Measurements from ENCODE around the gene PHACTR3.
"Not testable (repeated sequence)": the region's sequence is repeated elsewhere in the genome, so short reads cannot be mapped to it uniquely, and the experiment has no call there.

PHACTR3 gene

GRCh38 chr20:59591061-59591460 is 13.3 kb upstream of the PHACTR3 start:
- DNase-seq, result no peak

DNA sequence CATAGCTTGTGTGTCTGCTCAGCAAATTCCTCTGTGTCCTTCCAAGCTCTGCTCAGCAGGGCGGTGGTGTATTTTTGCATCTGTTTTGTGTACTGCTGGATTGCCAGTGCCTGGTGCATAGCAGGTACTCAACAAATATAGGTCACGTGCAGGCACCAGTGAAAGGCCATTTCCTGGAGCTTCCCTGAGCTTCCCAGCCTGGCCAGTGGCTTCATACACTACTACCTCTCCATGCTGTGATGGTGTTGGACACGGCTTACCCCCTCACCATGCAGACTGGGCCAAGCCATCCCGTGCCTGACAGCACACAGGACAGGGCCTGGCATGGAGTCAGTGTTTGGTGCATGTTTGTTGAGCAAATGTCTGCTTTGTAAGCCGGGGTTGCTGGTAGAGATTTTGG is 7.7 kb upstream of the PHACTR3 start:
- no peak for DNase-seq

DNA sequence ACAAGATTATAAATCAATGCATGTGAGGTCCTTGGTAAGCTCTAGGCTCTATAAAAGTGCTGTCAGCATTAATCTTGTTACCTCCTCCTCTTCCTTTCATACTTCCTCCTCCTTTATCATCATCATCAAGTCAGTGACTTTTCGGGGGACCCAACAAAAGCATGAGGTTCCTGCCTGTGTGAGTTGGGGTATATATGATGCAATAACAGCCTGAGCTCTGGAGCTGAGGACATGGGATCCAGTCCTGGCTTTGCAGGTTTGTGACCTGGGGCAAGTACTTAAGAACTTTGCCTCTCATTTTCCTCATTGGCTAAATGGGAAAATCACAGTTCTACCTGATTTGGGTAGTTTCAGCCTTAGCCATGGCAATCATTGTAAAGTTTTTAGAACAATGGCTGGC is 7.1 kb upstream of the PHACTR3 start:
- no peak for DNase-seq

- DNase-seq, result no peak
Measured at GRCh38 chr20:59598625-59599310, 5.6 kb upstream of the PHACTR3 start.

DNA sequence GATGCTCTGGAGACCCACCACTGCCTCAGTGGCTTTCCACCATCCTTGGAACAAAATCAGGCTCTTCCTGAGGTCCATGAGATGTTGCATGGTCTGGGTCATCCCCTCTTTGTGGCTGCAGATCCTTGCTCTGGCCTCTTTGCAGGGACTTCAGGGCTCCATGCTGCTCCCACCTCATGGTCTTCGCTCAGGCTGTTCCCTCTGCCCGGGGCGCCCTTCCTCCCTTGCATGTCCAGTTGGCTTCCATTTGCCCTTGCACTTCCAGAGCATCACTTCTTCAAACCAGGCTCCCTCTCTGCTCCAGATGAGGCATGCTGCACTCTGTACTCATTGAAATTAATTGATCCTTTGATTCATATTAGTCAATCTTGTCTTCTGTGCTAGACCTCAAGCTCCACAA is 4.4 kb upstream of the PHACTR3 start:
- DNase-seq, result no peak

DNA sequence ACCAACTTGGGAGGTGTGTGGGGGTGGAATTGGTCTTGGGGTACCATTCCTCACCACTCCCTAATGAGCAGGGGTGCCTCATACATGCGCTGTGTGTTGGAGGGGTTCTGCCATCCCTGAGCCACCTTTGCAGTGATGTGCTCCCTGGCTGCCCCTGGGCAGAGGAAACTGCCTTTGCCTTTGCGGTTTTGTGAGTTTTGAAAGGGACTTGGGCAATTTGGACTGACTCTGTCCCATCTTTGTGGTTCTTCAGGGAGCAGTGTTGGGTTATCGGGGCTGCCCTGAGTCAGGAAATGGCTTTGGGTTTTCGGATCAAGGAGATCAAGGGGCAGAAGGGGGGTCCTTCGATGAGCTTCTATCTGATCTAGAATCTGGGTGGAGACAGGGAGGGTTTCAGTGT is 3.9 kb upstream of the PHACTR3 start:
- no peak for DNase-seq

GRCh38 chr20:59602546-59603080 is 1.7 kb upstream of the PHACTR3 start:
- DNase-seq, result no peak

GRCh38 chr20:59603176-59603575 is 1.2 kb upstream of the PHACTR3 start:
- no peak for DNase-seq

DNA sequence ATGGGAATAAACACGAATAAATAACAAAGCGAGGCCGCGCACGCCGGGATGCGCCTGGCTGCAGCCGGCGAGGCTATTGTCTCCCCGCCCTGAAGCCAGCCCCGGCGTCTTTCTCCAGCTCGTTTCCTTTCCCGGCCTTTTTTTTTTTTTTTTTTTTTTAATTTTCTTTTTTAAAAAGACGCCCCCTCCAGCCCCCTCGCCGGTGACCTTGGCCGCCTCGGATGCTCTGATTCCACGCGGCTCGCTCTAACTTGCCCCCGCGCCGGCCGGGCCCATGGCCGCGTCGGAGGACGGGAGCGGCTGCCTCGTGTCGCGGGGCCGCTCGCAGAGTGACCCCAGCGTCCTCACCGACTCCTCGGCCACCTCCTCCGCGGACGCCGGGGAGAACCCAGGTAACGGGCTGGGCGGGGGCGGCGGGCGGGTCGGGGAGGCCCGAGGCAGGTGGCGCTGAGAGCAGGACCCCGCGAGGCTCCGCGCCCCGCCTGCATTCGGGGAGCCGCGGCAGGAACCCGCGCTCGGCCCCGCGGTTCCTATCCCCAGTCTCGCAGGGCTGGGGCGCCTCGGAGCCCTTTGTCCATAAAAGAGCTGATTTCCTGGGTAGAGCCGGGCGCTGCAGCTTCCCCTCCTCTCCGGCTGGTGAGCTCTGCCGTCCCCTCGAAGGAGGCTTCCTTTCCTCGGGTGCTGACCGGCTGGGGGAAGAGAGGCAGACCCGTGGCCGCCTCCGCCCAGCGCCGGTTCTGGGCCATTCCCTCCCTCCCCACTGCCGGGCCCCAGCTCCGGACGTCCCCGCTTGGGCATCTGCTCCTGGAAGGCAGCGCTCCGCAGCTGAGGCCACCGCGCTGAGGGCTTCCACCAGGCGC is 631 bp downstream of the PHACTR3 start:
- no peak for DNase-seq

DNA sequence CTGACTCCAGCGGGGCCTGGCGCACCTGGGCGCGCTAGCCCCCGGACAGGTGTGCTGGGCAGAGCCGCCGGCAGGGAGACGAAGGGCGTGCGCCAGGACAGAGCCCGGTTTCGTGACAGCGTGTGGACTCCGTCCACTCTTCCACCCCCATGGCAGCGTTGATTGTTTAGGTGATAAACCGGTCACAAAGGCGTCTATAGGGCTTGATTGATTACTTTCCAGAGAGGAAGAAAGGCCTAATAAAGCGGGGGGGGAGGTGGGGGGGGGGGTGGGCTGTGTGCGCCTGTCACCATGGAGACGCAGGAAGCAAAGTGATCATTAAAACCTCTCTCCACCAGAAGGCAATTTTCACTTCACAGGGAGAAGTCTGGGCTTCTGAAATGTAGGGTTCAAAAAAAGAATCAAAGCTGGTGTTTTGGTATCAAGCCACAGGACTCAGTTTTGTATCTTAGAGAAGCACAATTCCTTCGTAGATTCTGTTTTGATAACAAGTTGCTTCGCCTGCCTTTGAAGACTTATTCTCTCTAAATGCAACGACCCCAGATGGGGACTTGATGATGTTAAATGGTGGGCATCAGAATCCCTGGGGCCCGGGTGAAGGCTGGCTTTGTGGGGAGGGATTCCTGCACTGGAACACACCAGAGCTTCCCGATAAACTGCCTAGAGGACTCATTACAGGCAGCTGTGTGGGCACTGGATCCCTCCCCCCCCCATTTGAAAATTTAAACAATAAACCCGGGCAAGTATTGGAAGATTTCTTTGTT is 1.4 kb downstream of the PHACTR3 start:
- DNase-seq, result no peak

DNA sequence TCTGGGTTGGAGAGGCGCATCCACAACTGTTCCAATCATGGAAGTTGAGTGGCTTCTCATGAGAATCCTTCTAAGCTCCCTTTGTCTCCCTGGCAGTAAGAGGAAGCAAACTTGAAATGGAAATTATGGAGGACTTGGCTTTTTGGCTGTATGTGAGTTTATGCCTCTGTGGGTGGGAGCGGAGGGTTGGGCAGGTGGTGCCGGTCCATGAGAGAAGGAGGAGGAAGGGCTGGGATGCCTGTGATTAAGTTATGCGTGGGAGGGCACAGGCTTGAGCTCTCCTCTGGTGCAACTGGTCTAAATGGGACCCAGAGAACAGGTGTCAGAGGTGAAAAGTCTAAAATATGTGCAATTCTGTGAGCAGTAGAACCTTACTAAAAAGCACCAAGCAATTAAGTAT is 2.2 kb downstream of the PHACTR3 start:
- no peak for DNase-seq

DNA sequence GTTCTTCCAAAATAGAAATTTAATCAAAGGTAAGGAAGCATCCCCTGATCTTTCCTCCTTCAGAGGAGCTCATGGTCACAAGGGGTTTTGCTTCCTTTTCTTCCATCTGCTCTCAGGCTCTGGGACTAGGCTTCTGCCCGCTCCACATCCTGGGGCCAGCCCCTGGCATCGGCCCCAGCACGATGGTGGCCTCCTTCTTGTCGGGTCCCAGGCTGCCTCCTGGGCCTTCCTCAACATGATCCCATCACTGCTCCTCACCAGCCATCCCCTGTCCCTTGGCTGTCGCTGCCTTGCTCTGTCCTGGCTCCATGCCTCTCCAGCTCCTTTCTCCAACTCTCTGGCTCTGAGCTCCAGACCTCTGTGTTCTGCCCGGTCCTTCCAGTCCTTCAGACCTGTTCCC is 4.1 kb downstream of the PHACTR3 start:
- no peak for DNase-seq

DNA sequence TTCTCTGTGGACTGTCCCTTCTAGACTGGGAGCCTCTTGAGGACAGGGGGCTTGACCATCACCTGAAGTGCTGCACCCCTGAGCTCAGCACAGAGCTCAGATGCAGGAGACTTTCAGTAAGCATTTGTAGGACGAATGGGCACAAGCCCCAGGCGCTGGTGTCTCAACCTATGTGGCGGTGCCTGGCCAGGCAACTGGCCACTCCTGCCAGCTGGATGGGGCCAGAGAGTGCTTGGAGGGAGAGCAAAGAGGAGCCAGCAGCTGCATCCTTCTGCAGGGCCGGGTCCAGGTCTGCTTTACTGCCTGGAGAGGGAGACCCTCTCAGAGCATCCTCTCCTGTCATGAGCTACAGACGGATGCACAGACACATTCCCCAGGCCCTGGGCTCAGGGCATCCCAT is 4.5 kb downstream of the PHACTR3 start:
- DNase-seq, result no peak

- no peak for DNase-seq
Measured at GRCh38 chr20:59611286-59611685, 6.9 kb downstream of the PHACTR3 start.

- DNase-seq, result no peak
Measured at GRCh38 chr20:59613861-59614260, 9.5 kb downstream of the PHACTR3 start.

DNA sequence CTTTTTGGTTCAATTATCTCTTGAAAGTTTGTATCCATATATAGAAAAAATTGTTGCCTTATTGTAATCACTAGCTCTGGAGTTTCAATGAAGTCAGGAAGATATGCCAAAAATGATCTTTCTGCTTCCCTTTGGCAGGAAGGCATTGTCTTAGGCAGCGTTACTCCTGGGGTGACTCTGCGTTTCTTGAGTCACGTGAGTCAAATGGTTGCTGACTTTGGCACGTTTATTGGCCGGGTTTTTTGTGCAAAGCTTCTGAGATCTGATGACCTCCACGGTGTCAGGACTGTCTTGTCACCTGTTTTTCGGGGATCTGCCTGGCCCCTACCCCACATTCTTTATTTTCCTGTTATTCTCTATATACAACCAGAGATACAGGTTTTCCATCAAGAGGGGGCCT is 10.4 kb downstream of the PHACTR3 start:
- DNase-seq, result no peak

- no peak for DNase-seq
Measured at GRCh38 chr20:59616306-59616705, 12.0 kb downstream of the PHACTR3 start.

DNA sequence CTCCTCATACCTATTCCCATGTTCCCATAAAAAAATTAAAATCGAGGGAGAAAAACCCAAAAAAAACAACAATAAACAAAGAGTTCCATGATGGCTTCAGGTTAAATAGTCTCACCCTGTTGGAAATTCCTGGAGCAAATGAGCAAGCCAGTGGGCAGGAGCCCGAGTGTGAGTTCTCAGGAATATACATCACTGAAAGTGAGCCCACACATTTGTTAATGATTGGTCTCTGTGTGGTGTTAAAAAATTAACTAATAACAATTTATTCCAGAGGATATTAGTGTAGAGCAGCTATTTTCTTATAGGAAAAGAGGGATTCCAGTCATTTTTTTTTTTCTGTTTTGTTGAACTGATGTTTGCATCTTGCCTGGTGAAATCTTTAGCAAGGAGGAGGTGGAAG is 12.9 kb downstream of the PHACTR3 start:
- no peak for DNase-seq

- no peak for DNase-seq
Measured at GRCh38 chr20:59618131-59618530, 13.8 kb downstream of the PHACTR3 start.

GRCh38 chr20:59618585-59618984 is 14.2 kb downstream of the PHACTR3 start:
- DNase-seq, result not testable (repeated sequence)

DNA sequence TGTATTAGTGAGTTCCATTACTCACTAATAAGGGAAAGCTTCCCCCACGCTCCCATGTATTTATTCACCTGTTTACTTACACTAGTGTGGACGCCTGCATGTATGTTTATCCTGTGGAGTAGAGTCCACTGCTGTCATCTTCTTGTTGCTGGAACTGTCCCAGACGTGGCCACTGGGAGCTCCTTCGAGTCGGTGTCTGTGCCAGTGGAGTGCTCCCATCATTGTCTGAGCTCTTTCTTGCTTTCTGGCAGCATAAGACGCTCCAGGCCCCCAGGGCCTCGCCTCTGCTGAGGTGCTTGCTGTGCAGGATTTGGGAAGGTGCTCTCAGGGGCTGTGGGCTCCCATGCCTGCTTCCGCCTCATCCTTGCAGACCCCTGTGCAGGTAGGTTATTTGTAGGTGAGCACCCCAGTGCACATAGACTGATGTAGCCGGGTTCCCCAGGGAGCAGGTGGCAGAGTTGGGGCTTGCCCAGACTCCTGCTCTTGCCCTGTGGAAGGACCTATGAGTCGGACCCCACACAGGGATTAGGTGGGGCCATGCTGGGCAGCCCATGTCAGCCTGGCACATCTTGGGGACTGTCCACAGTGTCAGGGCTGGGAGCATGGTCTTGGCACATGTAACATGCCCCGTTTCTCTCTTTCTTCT is 16.6 kb downstream of the PHACTR3 start:
- no peak for DNase-seq

GRCh38 chr20:59622496-59622895 is 18.2 kb downstream of the PHACTR3 start:
- no peak for DNase-seq

DNA sequence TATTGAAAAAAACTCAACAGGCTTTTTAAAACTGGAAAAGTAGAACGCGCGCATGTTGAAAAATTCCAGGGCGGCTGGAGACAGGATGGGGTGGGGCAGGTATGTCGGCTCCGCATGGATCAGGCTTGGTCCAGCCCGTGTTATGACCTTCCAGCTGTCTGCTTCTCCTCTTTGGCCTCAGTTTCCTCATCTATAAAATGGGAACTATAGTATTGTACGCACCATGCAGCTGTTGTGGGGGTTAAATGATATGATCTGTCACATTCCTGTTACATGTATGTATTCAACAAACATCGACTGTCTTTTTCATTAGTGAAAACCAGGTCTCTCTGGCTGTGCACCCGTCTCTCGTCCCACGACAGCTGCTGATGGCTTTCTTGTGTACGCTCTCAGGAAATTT is 18.8 kb downstream of the PHACTR3 start:
- no peak for DNase-seq
